Liver (tissue), 9 donors: Measurements from ENCODE around the gene ACVR1. TPM values are rescaled to one million over a fixed set of nuclear protein-coding genes. Genes with fewer than 3 reads are reported as not detected.

Experiments used
- DNase-seq: peaks from one replicate; pipeline ENCODE4 v3.0.0-alpha.2; 2017; ENCODE audit warnings: low spot score
- H3K27ac ChIP-seq, 2 donors: one replicate each; pipeline ENCODE4 v1.7.0; 2013; ENCODE audit warnings: inconsistent platforms in 2 of 2, low read length in 2 of 2, control low read depth in 1 of 2, low read depth in 1 of 2, mild to moderate bottlenecking in 1 of 2
- H3K27me3 ChIP-seq, 4 donors: one replicate each; pipeline versions ENCODE4 v1.6.1 to v1.7.0; 2013; ENCODE audit warnings: low read length in 3 of 4, inconsistent platforms in 1 of 4, mild to moderate bottlenecking in 1 of 4, moderate library complexity in 1 of 4; ENCODE audit not compliant: control insufficient read depth in 4 of 4, insufficient read depth in 4 of 4
- H3K36me3 ChIP-seq, 4 donors: one replicate each; pipeline versions ENCODE4 v1.6.1 to v1.7.0; 2013; ENCODE audit warnings: low read length in 3 of 4, mild to moderate bottlenecking in 3 of 4, low read depth in 1 of 4, moderate library complexity in 1 of 4; ENCODE audit not compliant: control insufficient read depth in 4 of 4, insufficient read depth in 3 of 4
- H3K4me1 ChIP-seq, 4 donors: one replicate each; pipeline versions ENCODE4 v1.6.1 to v1.7.0; 2013; ENCODE audit warnings: low read length in 3 of 4, mild to moderate bottlenecking in 3 of 4, moderate library complexity in 1 of 4; ENCODE audit not compliant: control insufficient read depth in 4 of 4, insufficient read depth in 4 of 4
- H3K4me3 ChIP-seq, 3 donors: one replicate each; pipeline versions ENCODE4 v1.6.1 to v1.7.0; 2013; ENCODE audit warnings: low read length in 3 of 3, control low read depth in 1 of 3, low read depth in 1 of 3, mild to moderate bottlenecking in 1 of 3
- H3K9ac ChIP-seq, 2 donors: one replicate each; pipeline ENCODE4 v1.7.0; 2013; ENCODE audit warnings: low read length in 2 of 2, mild to moderate bottlenecking in 2 of 2, moderate library complexity in 2 of 2, control low read depth in 1 of 2, low read depth in 1 of 2
- H3K9me3 ChIP-seq, 4 donors: one replicate each; pipeline versions ENCODE4 v1.6.1 to v1.7.0; 2013; ENCODE audit warnings: low read length in 3 of 4; ENCODE audit not compliant: control insufficient read depth in 4 of 4
- EGR1 ChIP-seq, 2 donors: IDR thresholded peaks; 2 replicates each; pipeline ENCODE4 v1.6.1; 2016 to 2018; ENCODE audit warnings: antibody characterized with exemption in 2 of 2, low read depth in 2 of 2
- FOXA1 ChIP-seq: IDR thresholded peaks from 2 replicates; pipeline ENCODE4 v1.6.1; 2016; ENCODE audit warnings: antibody characterized with exemption
- FOXA2 ChIP-seq: IDR thresholded peaks from 2 replicates; pipeline ENCODE4 v1.6.1; 2016; ENCODE audit warnings: antibody characterized with exemption
- GABPA ChIP-seq, 2 donors: IDR thresholded peaks in 1 of 2; conservative IDR thresholded peaks in 1 of 2; 2 replicates each; pipeline ENCODE4 v1.6.1; 2016; ENCODE audit warnings: antibody characterized with exemption in 2 of 2, mild to moderate bottlenecking in 1 of 2, moderate library complexity in 1 of 2
- HNF4A ChIP-seq, 2 donors: conservative IDR thresholded peaks; 2 replicates each; pipeline ENCODE4 v1.6.1; 2016; ENCODE audit warnings: antibody characterized with exemption in 2 of 2, mild to moderate bottlenecking in 2 of 2
- HNF4G ChIP-seq: IDR thresholded peaks from 2 replicates; pipeline ENCODE4 v1.6.1; 2016; ENCODE audit warnings: antibody characterized with exemption
- JUND ChIP-seq, 2 donors: IDR thresholded peaks; 2 replicates each; pipeline ENCODE4 v1.6.1; 2016; ENCODE audit warnings: antibody characterized with exemption in 2 of 2
- NR2F2 ChIP-seq: IDR thresholded peaks from 2 replicates; pipeline ENCODE4 v1.6.1; 2016; ENCODE audit warnings: antibody characterized with exemption
- RXRA ChIP-seq, 2 donors: IDR thresholded peaks; 2 replicates each; pipeline ENCODE4 v1.6.1; 2017 to 2018; ENCODE audit warnings: antibody characterized with exemption in 2 of 2, mild to moderate bottlenecking in 1 of 2
- SP1 ChIP-seq: IDR thresholded peaks from 2 replicates; pipeline ENCODE4 v1.6.1; 2018; ENCODE audit warnings: antibody characterized with exemption, mild to moderate bottlenecking
- TAF1 ChIP-seq: conservative IDR thresholded peaks from 2 replicates; pipeline ENCODE4 v1.6.1; 2016; ENCODE audit warnings: antibody characterized with exemption, mild to moderate bottlenecking
- YY1 ChIP-seq: IDR thresholded peaks from 2 replicates; pipeline ENCODE4 v1.6.1; 2016; ENCODE audit warnings: antibody characterized with exemption, mild to moderate bottlenecking
- WGBS: extraction: QIAGEN DNeasy Blood & Tissue Kit; methylation state at CpG from one replicate; pipeline ENCODE4 v1.1.7; 2013; 5-methylcytosine and 5-hydroxymethylcytosine counted together
- polyA plus RNA-seq, 2 donors: library from polyadenylated mRNA; stranded (reverse) in 1 of 2; unstranded in 1 of 2; fragments of 200-250 nt in 1 of 2; fragments of >200 nt in 1 of 2; fragmentation: Nextera tagmentation in 1 of 2; extraction: Ambion mirVana in 1 of 2; gene quantifications; one replicate each; pipeline versions ENCODE4 v1.2.1 to v1.2.3, GENCODE V29; 2013 to 2015
- total RNA-seq, 2 donors: library from RNA; depleted of rRNA; stranded (reverse); fragments of >200 nt; gene quantifications; one replicate each; pipeline ENCODE4 v1.2.3, GENCODE V29; 2014
- TF ChIP-seq, protein P1 (sequence below): IDR thresholded peaks from 2 replicates; pipeline ENCODE4 v1.6.1; 2016; ENCODE audit warnings: antibody characterized with exemption, mild to moderate bottlenecking
- TF ChIP-seq, protein P2 (sequence below): IDR thresholded peaks from 2 replicates; pipeline ENCODE4 v1.6.1; 2016; ENCODE audit warnings: antibody characterized with exemption
- TF ChIP-seq, protein P3 (sequence below): fragments of 150-350 bp; IDR thresholded peaks from 2 replicates; pipeline ENCODE4 v1.5.1; 2017; ENCODE audit warnings: improper control_type of control experiment, low read depth, low read length; ENCODE audit not compliant: missing input control
- donor health status: healthy.
- donor health status: healthy.
- donor health status: healthy.
- donor health status: healthy.
- donor health status: healthy.

Gene ACVR1
- total and polyA plus RNA-seq, 4 donors = 6.2 to 20.4 (median 8.5) TPM

DNA sequence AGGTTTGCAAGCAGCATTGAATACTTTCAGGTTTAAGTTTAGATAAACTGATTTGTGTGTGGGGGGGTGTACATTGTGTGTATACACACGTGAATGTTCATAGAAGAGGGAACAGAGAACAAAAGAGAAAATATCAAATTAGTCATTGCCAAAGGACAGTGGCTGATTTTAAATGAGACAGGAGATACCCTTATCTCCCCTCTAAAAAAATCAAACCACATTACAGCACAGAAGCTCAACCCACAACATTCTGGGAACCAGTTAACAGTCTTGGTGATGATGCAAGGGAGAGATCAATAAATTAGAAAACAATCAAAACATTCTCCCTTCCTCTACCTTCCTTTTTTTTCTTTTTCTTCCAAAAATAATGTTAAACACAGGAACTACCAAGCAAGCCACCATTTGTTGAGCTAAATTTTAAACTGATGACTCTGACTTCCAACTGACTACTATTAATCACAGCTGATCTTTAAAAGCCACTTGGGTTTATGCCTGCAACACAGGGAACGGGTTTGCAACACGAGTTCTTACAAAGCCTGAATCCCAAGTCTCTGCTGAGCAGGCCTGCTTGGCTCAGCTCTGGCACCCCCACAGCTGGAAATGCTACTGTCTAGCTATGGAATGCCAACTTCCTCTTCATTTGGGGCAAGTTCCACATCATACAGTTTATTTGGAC is 128.3 kb downstream of the ACVR1 start (continued):
- TF ChIP-seq, protein P1, sequence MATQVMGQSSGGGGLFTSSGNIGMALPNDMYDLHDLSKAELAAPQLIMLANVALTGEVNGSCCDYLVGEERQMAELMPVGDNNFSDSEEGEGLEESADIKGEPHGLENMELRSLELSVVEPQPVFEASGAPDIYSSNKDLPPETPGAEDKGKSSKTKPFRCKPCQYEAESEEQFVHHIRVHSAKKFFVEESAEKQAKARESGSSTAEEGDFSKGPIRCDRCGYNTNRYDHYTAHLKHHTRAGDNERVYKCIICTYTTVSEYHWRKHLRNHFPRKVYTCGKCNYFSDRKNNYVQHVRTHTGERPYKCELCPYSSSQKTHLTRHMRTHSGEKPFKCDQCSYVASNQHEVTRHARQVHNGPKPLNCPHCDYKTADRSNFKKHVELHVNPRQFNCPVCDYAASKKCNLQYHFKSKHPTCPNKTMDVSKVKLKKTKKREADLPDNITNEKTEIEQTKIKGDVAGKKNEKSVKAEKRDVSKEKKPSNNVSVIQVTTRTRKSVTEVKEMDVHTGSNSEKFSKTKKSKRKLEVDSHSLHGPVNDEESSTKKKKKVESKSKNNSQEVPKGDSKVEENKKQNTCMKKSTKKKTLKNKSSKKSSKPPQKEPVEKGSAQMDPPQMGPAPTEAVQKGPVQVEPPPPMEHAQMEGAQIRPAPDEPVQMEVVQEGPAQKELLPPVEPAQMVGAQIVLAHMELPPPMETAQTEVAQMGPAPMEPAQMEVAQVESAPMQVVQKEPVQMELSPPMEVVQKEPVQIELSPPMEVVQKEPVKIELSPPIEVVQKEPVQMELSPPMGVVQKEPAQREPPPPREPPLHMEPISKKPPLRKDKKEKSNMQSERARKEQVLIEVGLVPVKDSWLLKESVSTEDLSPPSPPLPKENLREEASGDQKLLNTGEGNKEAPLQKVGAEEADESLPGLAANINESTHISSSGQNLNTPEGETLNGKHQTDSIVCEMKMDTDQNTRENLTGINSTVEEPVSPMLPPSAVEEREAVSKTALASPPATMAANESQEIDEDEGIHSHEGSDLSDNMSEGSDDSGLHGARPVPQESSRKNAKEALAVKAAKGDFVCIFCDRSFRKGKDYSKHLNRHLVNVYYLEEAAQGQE = no peak
- peak; percentile 37 to 44 for TF ChIP-seq HNF4A (conservative IDR thresholded peaks at IDR 0.05)
- peak in 1 of 2 donors; percentile 25 for TF ChIP-seq JUND (IDR thresholded peaks at IDR 0.05)
- peak; percentile 45 for TF ChIP-seq SP1

DNA sequence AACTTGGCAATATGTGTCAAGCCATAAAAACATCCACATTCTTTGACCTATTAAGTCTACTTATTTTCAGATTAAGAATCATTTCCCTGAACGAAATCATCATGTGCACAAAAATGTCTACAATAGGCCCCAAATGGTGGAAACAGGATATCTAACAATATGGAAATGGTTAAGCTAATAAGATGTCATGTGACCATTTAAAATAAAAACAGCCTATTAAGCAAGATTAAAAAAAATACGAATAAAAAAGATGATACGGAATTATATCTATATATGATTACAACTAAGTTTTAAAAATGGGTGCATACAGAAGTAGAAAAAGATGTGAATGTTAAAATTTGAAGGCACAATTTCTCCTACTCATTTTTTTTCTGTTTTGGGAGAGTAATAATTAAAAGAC is 128.8 kb downstream of the ACVR1 start:
- TF ChIP-seq, protein P2, sequence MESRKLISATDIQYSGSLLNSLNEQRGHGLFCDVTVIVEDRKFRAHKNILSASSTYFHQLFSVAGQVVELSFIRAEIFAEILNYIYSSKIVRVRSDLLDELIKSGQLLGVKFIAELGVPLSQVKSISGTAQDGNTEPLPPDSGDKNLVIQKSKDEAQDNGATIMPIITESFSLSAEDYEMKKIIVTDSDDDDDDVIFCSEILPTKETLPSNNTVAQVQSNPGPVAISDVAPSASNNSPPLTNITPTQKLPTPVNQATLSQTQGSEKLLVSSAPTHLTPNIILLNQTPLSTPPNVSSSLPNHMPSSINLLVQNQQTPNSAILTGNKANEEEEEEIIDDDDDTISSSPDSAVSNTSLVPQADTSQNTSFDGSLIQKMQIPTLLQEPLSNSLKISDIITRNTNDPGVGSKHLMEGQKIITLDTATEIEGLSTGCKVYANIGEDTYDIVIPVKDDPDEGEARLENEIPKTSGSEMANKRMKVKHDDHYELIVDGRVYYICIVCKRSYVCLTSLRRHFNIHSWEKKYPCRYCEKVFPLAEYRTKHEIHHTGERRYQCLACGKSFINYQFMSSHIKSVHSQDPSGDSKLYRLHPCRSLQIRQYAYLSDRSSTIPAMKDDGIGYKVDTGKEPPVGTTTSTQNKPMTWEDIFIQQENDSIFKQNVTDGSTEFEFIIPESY = no peak
- Histone ChIP-seq H3K36me3 (peaks cover 0 to 6% (median 0%) of the 10 kb centered on the region in 4 donors), H3K27ac (peak overlapping the region; percentile 52 to 71), H3K9ac (no peak overlapping the region), H3K9me3 (no peaks in the 10 kb centered on the region), H3K4me3 (no peak overlapping the region), H3K27me3 (no peaks in the 10 kb centered on the region), H3K4me1 (peaks cover 12 to 58% (median 48%) of the 10 kb centered on the region in 4 donors)
- WGBS = 67% methylated on average over 3 of the region's 3 CpGs
- no peak for DNase-seq

DNA sequence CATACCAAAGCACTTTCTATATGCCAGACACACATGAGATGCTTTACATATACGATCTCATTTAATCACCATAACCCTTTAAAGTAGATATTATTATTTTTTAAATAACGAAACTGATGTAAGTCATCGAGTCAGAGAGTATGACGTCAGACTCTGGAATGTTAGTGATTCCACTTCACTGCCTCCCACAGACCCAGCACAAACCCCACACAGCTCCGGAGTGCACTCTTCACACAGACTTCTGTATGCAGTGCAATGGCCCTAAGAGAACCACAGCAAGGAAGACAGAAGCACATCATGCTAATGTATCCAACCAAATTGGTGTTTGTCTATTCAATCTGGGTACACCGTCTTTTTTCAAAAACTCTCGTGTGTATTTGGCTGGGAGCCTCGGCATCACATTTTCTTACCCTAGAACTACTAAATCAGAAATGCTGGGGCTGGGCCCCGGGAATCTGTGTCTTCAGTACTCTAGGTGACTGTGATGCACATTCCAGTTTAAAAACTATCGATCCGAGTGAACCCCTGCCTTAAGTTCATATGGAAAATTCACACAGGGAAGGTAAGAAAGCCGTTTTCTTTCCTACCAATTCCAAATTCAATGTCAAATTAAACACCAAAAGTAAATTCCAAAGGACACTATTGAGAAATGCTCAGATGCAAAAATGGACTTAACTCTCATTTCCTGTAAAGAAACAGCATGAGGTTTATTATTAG is 129.7 kb downstream of the ACVR1 start:
- Histone ChIP-seq H3K27ac (peak overlapping the region; percentile 37 to 73), H3K36me3 (peaks cover 0 to 6% (median 0%) of the 10 kb centered on the region in 4 donors), H3K9me3 (no peaks in the 10 kb centered on the region), H3K9ac (no peak overlapping the region), H3K27me3 (no peaks in the 10 kb centered on the region), H3K4me1 (peaks cover 14 to 66% (median 53%) of the 10 kb centered on the region in 4 donors), H3K4me3 (no peak overlapping the region)
- WGBS = 53% methylated on average over 12 of the region's 12 CpGs
- no peak for DNase-seq
- TF ChIP-seq FOXA2 = peak; percentile 71
- peak; percentile 67 for TF ChIP-seq YY1
- TF ChIP-seq HNF4G = peak; percentile 58
- TF ChIP-seq, protein P1 = no peak
- TF ChIP-seq HNF4A (conservative IDR thresholded peaks at IDR 0.05) = peak; percentile 92 to 93
- no peak for TF ChIP-seq TAF1
- TF ChIP-seq NR2F2 = peak; percentile 26
- peak; percentile 91 to 96 for TF ChIP-seq RXRA (IDR thresholded peaks at IDR 0.05)
- TF ChIP-seq EGR1 (IDR thresholded peaks at IDR 0.05; ENCODE audit: low read depth in 2 of 2) = peak; percentile 45 to 63
- TF ChIP-seq SP1 = peak; percentile 83
- TF ChIP-seq JUND (IDR thresholded peaks at IDR 0.05) = peak; percentile 59 to 87
- TF ChIP-seq, protein P3, sequence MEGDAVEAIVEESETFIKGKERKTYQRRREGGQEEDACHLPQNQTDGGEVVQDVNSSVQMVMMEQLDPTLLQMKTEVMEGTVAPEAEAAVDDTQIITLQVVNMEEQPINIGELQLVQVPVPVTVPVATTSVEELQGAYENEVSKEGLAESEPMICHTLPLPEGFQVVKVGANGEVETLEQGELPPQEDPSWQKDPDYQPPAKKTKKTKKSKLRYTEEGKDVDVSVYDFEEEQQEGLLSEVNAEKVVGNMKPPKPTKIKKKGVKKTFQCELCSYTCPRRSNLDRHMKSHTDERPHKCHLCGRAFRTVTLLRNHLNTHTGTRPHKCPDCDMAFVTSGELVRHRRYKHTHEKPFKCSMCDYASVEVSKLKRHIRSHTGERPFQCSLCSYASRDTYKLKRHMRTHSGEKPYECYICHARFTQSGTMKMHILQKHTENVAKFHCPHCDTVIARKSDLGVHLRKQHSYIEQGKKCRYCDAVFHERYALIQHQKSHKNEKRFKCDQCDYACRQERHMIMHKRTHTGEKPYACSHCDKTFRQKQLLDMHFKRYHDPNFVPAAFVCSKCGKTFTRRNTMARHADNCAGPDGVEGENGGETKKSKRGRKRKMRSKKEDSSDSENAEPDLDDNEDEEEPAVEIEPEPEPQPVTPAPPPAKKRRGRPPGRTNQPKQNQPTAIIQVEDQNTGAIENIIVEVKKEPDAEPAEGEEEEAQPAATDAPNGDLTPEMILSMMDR = no peak
- peak in 1 of 2 donors; percentile 38 for TF ChIP-seq GABPA (IDR thresholded peaks at IDR 0.05 in 1 of 2, conservative IDR thresholded peaks at IDR 0.05 in 1 of 2)
- TF ChIP-seq FOXA1 = peak; percentile 52
